B cell (primary cell): ENCODE results near the gene EXOC5.

Experiments
- CTCF ChIP-seq: fragments of 200-600 bp; IDR thresholded peaks from one replicate; pipeline ENCODE4 v1.8.0; 2022; ENCODE audit warnings: antibody characterized with exemption, mild to moderate bottlenecking
- EZH2 ChIP-seq: IDR thresholded peaks from 2 replicates; pipeline ENCODE4 v1.6.1; 2012; ENCODE audit warnings: borderline replicate concordance, low read depth, mild to moderate bottlenecking, moderate library complexity, low read length; ENCODE audit not compliant: insufficient read depth, poor library complexity, severe bottlenecking

GRCh38 chr14:57174466-57174865, 94.2 kb downstream of the EXOC5 start:
- TF ChIP-seq CTCF: no peak
- no peak for TF ChIP-seq EZH2
